ENCODE data around the gene MAN2B2. TPM values are rescaled to one million over a fixed set of nuclear protein-coding genes. Genes with fewer than 3 reads are reported as not detected.

Gene MAN2B2
- polyA plus RNA-seq, 1 experiment = 22.8 TPM

GRCh38 chr4:6589444-6589843, 14.5 kb downstream of the MAN2B2 start:
- ChIA-PET POLR2A (interaction anchor here (1.5 kb wide), 1 partner anchor 15 kb away, joined by 4 read pairs; the partner anchor contains the start of gene MAN2B2), CTCF (no interaction called here)
- no peak overlapping the region for H3K27ac ChIP-seq (ENCODE audit: low read depth, low read length)
- TF ChIP-seq, protein P1, sequence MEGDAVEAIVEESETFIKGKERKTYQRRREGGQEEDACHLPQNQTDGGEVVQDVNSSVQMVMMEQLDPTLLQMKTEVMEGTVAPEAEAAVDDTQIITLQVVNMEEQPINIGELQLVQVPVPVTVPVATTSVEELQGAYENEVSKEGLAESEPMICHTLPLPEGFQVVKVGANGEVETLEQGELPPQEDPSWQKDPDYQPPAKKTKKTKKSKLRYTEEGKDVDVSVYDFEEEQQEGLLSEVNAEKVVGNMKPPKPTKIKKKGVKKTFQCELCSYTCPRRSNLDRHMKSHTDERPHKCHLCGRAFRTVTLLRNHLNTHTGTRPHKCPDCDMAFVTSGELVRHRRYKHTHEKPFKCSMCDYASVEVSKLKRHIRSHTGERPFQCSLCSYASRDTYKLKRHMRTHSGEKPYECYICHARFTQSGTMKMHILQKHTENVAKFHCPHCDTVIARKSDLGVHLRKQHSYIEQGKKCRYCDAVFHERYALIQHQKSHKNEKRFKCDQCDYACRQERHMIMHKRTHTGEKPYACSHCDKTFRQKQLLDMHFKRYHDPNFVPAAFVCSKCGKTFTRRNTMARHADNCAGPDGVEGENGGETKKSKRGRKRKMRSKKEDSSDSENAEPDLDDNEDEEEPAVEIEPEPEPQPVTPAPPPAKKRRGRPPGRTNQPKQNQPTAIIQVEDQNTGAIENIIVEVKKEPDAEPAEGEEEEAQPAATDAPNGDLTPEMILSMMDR (IDR thresholded peaks at IDR 0.05; ENCODE audit: low read depth, low read length) = no peak
- peaks cover 4% of the 10 kb centered on the region for H3K9me3 ChIP-seq (ENCODE audit: control insufficient read depth, insufficient read depth, low read length)
- no peaks in the 10 kb centered on the region for H3K27me3 ChIP-seq (ENCODE audit: control insufficient read depth, insufficient read depth, low read length)
- H3K4me3 ChIP-seq (ENCODE audit: low read depth, low read length) = no peak overlapping the region
- DNase-seq (ENCODE audit: low read depth, low spot score) = no peak

DNA sequence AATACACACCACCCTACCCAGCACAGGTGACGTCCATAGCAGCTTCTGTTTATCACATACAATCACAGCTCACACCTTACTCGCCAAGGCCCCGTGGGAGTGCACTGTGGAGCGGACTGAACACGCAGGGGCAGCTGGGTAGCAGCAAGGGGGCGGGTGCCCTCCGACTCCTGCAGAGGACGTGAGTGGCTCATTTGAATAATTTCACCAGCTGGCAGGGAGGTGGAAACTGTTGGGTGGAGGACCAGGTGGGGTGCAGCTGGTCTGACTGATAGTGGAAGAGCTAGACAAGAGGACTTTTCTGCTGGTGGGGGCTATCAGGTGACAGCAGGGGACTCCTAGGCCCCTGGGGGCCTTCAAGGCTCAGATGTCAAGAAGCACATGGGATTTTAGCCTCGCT, 16.3 kb downstream of the MAN2B2 start:
- Histone ChIP-seq H3K4me3 (ENCODE audit: low read depth, low read length) (no peak overlapping the region), H3K27me3 (ENCODE audit: control insufficient read depth, insufficient read depth, low read length) (no peaks in the 10 kb centered on the region), H3K9me3 (ENCODE audit: control insufficient read depth, insufficient read depth, low read length) (no peaks in the 10 kb centered on the region; the same call in 1 of the 2 replicates), H3K27ac (ENCODE audit: low read depth, low read length) (no peak overlapping the region)
- CTCF ChIA-PET = no interaction called here
- TF ChIP-seq, protein P1 (IDR thresholded peaks at IDR 0.05; ENCODE audit: low read depth, low read length) = no peak
- no peak for DNase-seq (ENCODE audit: low read depth, low spot score)
- POLR2A ChIA-PET = no interaction called here

- CTCF ChIA-PET = no interaction called here
- H3K27ac ChIP-seq (ENCODE audit: low read depth, low read length) = no peak overlapping the region
- TF ChIP-seq, protein P1 (IDR thresholded peaks at IDR 0.05; ENCODE audit: low read depth, low read length) = no peak
- no peak for DNase-seq (ENCODE audit: low read depth, low spot score)
- POLR2A ChIA-PET = no interaction called here
- no peaks in the 10 kb centered on the region for H3K27me3 ChIP-seq (ENCODE audit: control insufficient read depth, insufficient read depth, low read length)
- H3K9me3 ChIP-seq (ENCODE audit: control insufficient read depth, insufficient read depth, low read length) = no peaks in the 10 kb centered on the region; the same call in 1 of the 2 replicates
- no peak overlapping the region for H3K4me3 ChIP-seq (ENCODE audit: low read depth, low read length)
Measured at GRCh38 chr4:6591781-6592180, 16.8 kb downstream of the MAN2B2 start.

- Histone ChIP-seq H3K27ac (ENCODE audit: low read depth, low read length) (no peak overlapping the region), H3K9me3 (ENCODE audit: control insufficient read depth, insufficient read depth, low read length) (no peaks in the 10 kb centered on the region; the same call in 1 of the 2 replicates), H3K27me3 (ENCODE audit: control insufficient read depth, insufficient read depth, low read length) (no peaks in the 10 kb centered on the region), H3K4me3 (ENCODE audit: low read depth, low read length) (no peak overlapping the region)
- DNase-seq (ENCODE audit: low read depth, low spot score) = no peak
- TF ChIP-seq, protein P1 (IDR thresholded peaks at IDR 0.05; ENCODE audit: low read depth, low read length) = no peak
- CTCF ChIA-PET = no interaction called here
- POLR2A ChIA-PET = no interaction called here
Measured at GRCh38 chr4:6592804-6593563, 18.0 kb downstream of the MAN2B2 start.

DNA sequence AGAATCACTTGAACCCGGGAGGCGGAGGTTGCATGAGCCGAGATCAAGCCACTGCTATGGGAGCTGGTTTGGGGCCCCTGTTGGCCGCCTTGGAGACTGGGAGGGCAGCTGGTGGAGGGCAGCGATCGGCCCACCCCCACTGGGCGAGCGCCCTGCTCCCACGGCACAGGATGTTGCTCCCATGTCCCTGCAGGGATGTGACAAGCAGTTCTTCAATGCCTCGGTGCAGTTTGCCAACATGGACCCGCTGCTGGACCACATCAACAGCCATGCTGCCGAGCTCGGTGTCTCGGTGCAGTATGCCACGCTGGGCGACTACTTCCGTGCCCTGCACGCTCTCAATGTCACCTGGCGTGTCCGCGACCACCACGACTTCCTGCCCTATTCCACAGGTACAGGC, 19.4 kb downstream of the MAN2B2 start:
- Histone ChIP-seq H3K27ac (ENCODE audit: low read depth, low read length) (no peak overlapping the region), H3K9me3 (ENCODE audit: control insufficient read depth, insufficient read depth, low read length) (no peaks in the 10 kb centered on the region; the same call in 1 of the 2 replicates), H3K4me3 (ENCODE audit: low read depth, low read length) (no peak overlapping the region), H3K27me3 (ENCODE audit: control insufficient read depth, insufficient read depth, low read length) (no peaks in the 10 kb centered on the region)
- TF ChIP-seq, protein P1 (IDR thresholded peaks at IDR 0.05; ENCODE audit: low read depth, low read length) = no peak
- ChIA-PET POLR2A (no interaction called here), CTCF (no interaction called here)
- no peak for DNase-seq (ENCODE audit: low read depth, low spot score)
